Fibroblast of lung (primary cell): ENCODE measurements around the gene STXBP6.

Source experiments
- CTCF ChIP-seq, 2 donors: IDR thresholded peaks in 1 of 2; conservative IDR thresholded peaks in 1 of 2; 1 replicate in 1 of 2; 2 replicates in 1 of 2; pipeline ENCODE4 v1.5.1; 2011 to 2012; ENCODE audit warnings: low read length in 2 of 2, control low read depth in 1 of 2, inconsistent platforms in 1 of 2, low read depth in 1 of 2, mild to moderate bottlenecking in 1 of 2
- EZH2 ChIP-seq: IDR thresholded peaks from 2 replicates; pipeline ENCODE4 v1.5.1; 2012; ENCODE audit warnings: low read length, control low read depth, mild to moderate bottlenecking; ENCODE audit errors: missing control alignments

GRCh38 chr14:24813819-24814259 lies 236.1 kb downstream of the STXBP6 start:
- TF ChIP-seq CTCF (conservative IDR thresholded peaks at IDR 0.05 in 1 of 2, IDR thresholded peaks at IDR 0.05 in 1 of 2; ENCODE audit: low read depth in 1 of 2, low read length in 2 of 2) = no peak
- TF ChIP-seq EZH2 = no peak
